LNCaP clone FGC (cell line): ENCODE data around the gene TRIM27.

Source experiments
- DNase-seq: peaks from one replicate; pipeline ENCODE4 v3.0.0-alpha.2; 2011; ENCODE audit warnings: low read depth
- H3K4me3 ChIP-seq: 2 replicates; pipeline ENCODE4 v1.5.1; 2011; ENCODE audit warnings: mild to moderate bottlenecking, low read depth, low read length, control low read depth
- CTCF ChIP-seq: IDR thresholded peaks from 2 replicates; pipeline ENCODE4 v1.5.1; 2012; ENCODE audit warnings: mild to moderate bottlenecking; ENCODE audit not compliant: control insufficient read depth, insufficient read depth; ENCODE audit errors: extremely low read depth

Gene TRIM27

DNA sequence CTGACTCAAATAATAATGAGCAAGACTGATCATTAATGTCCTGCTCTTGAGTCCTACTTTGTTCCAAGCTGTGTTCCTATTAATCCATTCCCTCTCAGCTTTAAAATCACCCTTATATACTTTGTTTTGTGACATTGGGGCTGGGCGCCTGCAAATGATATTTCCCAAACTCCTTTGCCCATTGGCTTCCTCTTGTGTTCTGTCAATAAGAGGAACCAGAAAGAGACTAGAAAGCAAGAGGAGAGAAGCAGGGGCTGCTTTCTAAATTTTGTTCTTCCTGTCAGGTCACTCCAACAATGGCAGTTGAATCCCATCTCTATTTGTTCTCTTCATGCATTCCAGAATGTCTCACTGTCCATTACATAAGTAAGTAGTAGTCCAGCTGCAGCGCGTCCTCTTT lies 21.6 kb upstream of the TRIM27 start:
- no peak overlapping the region for H3K4me3 ChIP-seq
- no peak for DNase-seq
- no peak for TF ChIP-seq CTCF

- H3K4me3 ChIP-seq, result peak overlapping the region; percentile 57
- no peak for DNase-seq
- no peak for TF ChIP-seq CTCF
Observed at GRCh38 chr6:28944412-28944865, 20.7 kb upstream of the TRIM27 start.

GRCh38 chr6:28943557-28944411 lies 20.0 kb upstream of the TRIM27 start:
- DNase-seq, result no peak
- TF ChIP-seq CTCF, result no peak
- peak overlapping the region; percentile 57 for H3K4me3 ChIP-seq

GRCh38 chr6:28943223-28943556 lies 19.4 kb upstream of the TRIM27 start:
- no peak for DNase-seq
- no peak for TF ChIP-seq CTCF
- peak overlapping the region; percentile 57 for H3K4me3 ChIP-seq

GRCh38 chr6:28941684-28942448 lies 18.1 kb upstream of the TRIM27 start:
- no peak for DNase-seq
- no peak for TF ChIP-seq CTCF
- H3K4me3 ChIP-seq, result peak overlapping the region; percentile 72

GRCh38 chr6:28940858-28941683 lies 17.3 kb upstream of the TRIM27 start:
- H3K4me3 ChIP-seq, result peak overlapping the region; percentile 72
- peak; percentile 63 for DNase-seq
- no peak for TF ChIP-seq CTCF
